ENCODE measurements around the gene ABHD14A. TPM values are rescaled to one million over a fixed set of nuclear protein-coding genes. Genes with fewer than 3 reads are reported as not detected.

Gene ABHD14A
- total and polyA plus RNA-seq, 2 of the 4 experiments (the other 2 are of a cell fraction), result 3.4 to 10.0 TPM

DNA sequence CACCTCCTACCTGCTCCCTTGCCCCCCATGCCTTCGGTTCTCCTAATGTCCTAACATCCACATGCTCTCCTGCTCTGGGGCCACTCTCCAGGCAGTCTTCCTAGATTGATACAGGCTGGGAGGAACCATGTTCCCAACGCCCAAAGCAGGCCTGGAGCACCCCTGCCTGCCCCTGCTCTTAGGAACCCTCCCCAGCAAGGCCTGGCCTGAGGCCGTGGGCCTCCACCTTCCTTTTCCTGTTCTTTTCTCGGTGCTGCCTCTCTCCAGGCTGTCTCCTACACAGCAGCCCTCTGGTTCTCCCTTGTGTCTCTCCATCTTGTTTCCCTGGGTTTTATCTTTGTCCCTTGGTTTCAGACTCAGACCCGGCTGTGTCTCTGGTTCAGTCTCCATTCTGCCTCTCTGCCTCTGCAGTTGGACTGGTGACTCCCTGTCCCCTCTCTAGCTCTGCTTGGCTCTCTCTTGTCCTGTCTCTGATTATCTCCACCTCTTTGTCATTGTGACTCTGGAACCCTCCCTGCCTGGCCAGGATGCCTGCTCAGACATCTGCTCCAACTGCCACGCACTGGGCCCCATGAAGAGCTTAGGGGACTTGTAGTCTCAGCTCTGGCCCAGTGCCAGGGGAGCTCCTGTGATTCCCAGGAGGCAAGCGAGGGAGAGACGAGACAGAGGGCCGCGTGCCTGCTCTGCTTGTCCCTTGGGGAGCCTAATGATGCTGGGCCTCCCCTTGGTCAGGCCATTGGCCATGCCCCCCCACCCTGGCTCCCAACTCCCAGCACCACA is 46.8 kb downstream of the ABHD14A start:
- no peak overlapping the region; the same call in 2 of the 3 replicates for H2BK15ac ChIP-seq (ENCODE audit: low read depth, low read length)
- H3K18ac ChIP-seq (ENCODE audit: low read depth, low read length), result no peak overlapping the region
- no peaks in the 10 kb centered on the region for H3K9me3 ChIP-seq (ENCODE audit: control insufficient read depth, insufficient read depth, low read length)
- no peaks in the 10 kb centered on the region for H3K79me1 ChIP-seq (ENCODE audit: low read depth in 1 of 2, low read length in 2 of 2)
- H2BK5ac ChIP-seq (ENCODE audit: low read depth, low read length, poor library complexity, severe bottlenecking), result no peak overlapping the region
- no peaks in the 10 kb centered on the region for H3K36me3 ChIP-seq (ENCODE audit: control insufficient read depth, insufficient read depth, low read length)
- no peak overlapping the region; a peak in 1 of 4 replicates for H4K8ac ChIP-seq (ENCODE audit: low read depth in 2 of 2, low read length in 2 of 2)
- H3K9me1 ChIP-seq (ENCODE audit: insufficient read depth, low read length), result 0 out of 2 replicates have a peak, but pooled peaks cover 14% of the 10 kb centered on the region
- 76% methylated on average over 6 of the region's 10 CpGs; no CpG with 5 or more reads in 1 of the 2 experiments for WGBS, 2 experiments (ENCODE audit: extremely low coverage in 2 of 2, insufficient read length in 1 of 2)
- 0 out of 2 replicates have a peak overlapping the region, but pooled peaks have one; percentile 25 for H2BK20ac ChIP-seq (ENCODE audit: low read depth, low read length)
- no peak overlapping the region for H3K56ac ChIP-seq (ENCODE audit: extremely low read depth, insufficient read depth, low read length)
- H2AFZ ChIP-seq (replicated peaks; ENCODE audit: low read length, poor library complexity), result peak overlapping the region; percentile 77
- H3K4me1 ChIP-seq (ENCODE audit: control insufficient read depth, insufficient read depth, low read length), result peaks cover 10% of the 10 kb centered on the region
- no peak overlapping the region for H3K4me3 ChIP-seq (ENCODE audit: insufficient read depth, low read depth, low read length)
- H3K14ac ChIP-seq (replicated peaks; ENCODE audit: low read depth, low read length), result peak overlapping the region; percentile 19; the same call in 1 of the 2 replicates
- no peak overlapping the region for H3K4me2 ChIP-seq (ENCODE audit: low read depth, low read length)
- BruUV-seq (replicated peaks), result no TSS peak
- H3K27ac ChIP-seq (ENCODE audit: insufficient read depth, low read length), result no peak overlapping the region
- H3K9ac ChIP-seq (ENCODE audit: low read depth, low read length), result no peak overlapping the region
- H2BK120ac ChIP-seq (ENCODE audit: low read depth, low read length), result peak overlapping the region; percentile 10; the same call in 1 of the 2 replicates
- no peak overlapping the region for H3K23ac ChIP-seq (ENCODE audit: low read depth, low read length)
- dilution Hi-C loops (cut with HindIII; ENCODE audit: low sequenced_read_pairs, unreplicated experiment), result no loop called here
- H4K20me1 ChIP-seq (ENCODE audit: insufficient read depth, low read length), result no peaks in the 10 kb centered on the region
- intact Hi-C loops (cut with micrococcal nuclease), result no loop called here
- no peaks in the 10 kb centered on the region for H3K27me3 ChIP-seq (ENCODE audit: control insufficient read depth, insufficient read depth, low read length)
- peak overlapping the region; percentile 5 for H2AK9ac ChIP-seq (replicated peaks; ENCODE audit: low read depth, low read length, poor library complexity)
- in situ Hi-C loops (cut with MboI; ENCODE audit: low sequenced_read_pairs), result no loop called here
- POLR2A ChIA-PET (ENCODE audit: unreplicated experiment), result no interaction called here
- H3K4ac ChIP-seq (ENCODE audit: low read depth, low read length), result peak overlapping the region; percentile 43; the same call in 1 of the 2 replicates
- CTCF ChIA-PET, result interaction anchor here (0.7 to 0.9 kb wide), 2 partner anchors 9 to 20 kb away, joined by 3 read pairs; no protein-coding TSS in a partner anchor
- H2AK5ac ChIP-seq (ENCODE audit: low read depth, low read length), result peak overlapping the region; percentile 51
- H4K5ac ChIP-seq (ENCODE audit: low read depth, low read length), result peak overlapping the region; percentile 38; the same call in 1 of the 2 replicates
- H4K91ac ChIP-seq (ENCODE audit: insufficient read depth, low read depth, low read length), result 0 out of 2 replicates have a peak overlapping the region, but pooled peaks have one; percentile 1
- DNase-seq, result no peak
- no peak for ATAC-seq (ENCODE audit: low read depth)
- TF ChIP-seq SMC3 (IDR thresholded peaks at IDR 0.05; ENCODE audit: low read depth, low read length) (no peak), ELK1 (IDR thresholded peaks at IDR 0.05; ENCODE audit: borderline replicate concordance, low read depth, low read length) (no peak), BHLHE40 (IDR thresholded peaks at IDR 0.05; ENCODE audit: low read depth, low read length) (no peak), CEBPB (IDR thresholded peaks at IDR 0.05; ENCODE audit: low read depth, low read length) (no peak), POLR2A (IDR thresholded peaks at IDR 0.05; ENCODE audit: low read depth, low read length) (no peak), RFX5 (IDR thresholded peaks at IDR 0.05; ENCODE audit: low read depth, low read length) (no peak), MXI1 (IDR thresholded peaks at IDR 0.05; ENCODE audit: borderline replicate concordance, low read depth, low read length) (no peak), RAD21 (IDR thresholded peaks at IDR 0.05; ENCODE audit: low read length) (no peak), MAZ (IDR thresholded peaks at IDR 0.05; ENCODE audit: borderline replicate concordance, low read depth, low read length) (no peak), RCOR1 (IDR thresholded peaks at IDR 0.05; ENCODE audit: insufficient replicate concordance, low read length) (no peak), NFE2L2 (IDR thresholded peaks at IDR 0.05; ENCODE audit: low read depth, low read length) (no peak), CHD1 (IDR thresholded peaks at IDR 0.05; ENCODE audit: low read depth, low read length) (no peak), FOS (IDR thresholded peaks at IDR 0.05; ENCODE audit: low read depth, low read length) (no peak), MAFK (IDR thresholded peaks at IDR 0.05; ENCODE audit: low read depth, low read length) (no peak)
- TF ChIP-seq, protein P1, sequence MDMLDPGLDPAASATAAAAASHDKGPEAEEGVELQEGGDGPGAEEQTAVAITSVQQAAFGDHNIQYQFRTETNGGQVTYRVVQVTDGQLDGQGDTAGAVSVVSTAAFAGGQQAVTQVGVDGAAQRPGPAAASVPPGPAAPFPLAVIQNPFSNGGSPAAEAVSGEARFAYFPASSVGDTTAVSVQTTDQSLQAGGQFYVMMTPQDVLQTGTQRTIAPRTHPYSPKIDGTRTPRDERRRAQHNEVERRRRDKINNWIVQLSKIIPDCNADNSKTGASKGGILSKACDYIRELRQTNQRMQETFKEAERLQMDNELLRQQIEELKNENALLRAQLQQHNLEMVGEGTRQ (IDR thresholded peaks at IDR 0.05; ENCODE audit: low read depth, low read length), result no peak
